ENCODE data around the gene CCDC57.

CCDC57 gene

GRCh38 chr17:82128287-82128686, 84.4 kb downstream of the CCDC57 start:
- no peaks in the 10 kb centered on the region for H3K36me3 ChIP-seq (ENCODE audit: insufficient read depth)
- no peak overlapping the region for H3K4me2 ChIP-seq
- H3K9ac ChIP-seq = no peak overlapping the region
- no peaks in the 10 kb centered on the region for H4K20me1 ChIP-seq (ENCODE audit: insufficient read depth)
- H2AFZ ChIP-seq (ENCODE audit: low read depth) = no peak overlapping the region
- H3K27ac ChIP-seq = no peak overlapping the region
- no peak overlapping the region for H3K4me3 ChIP-seq (IDR thresholded peaks at IDR 0.05; ENCODE audit: insufficient read depth, low read depth, low read length)
- no peaks in the 10 kb centered on the region for H3K27me3 ChIP-seq (ENCODE audit: insufficient read depth, low read depth)
- TF ChIP-seq CTCF (conservative IDR thresholded peaks at IDR 0.05; ENCODE audit: low read depth, low read length) = no peak
- H3K4me1 ChIP-seq (ENCODE audit: low read depth, poor library complexity, severe bottlenecking) = peaks cover 3% of the 10 kb centered on the region
- H3K79me2 ChIP-seq (ENCODE audit: insufficient read depth, low read depth) = no peaks in the 10 kb centered on the region

DNA sequence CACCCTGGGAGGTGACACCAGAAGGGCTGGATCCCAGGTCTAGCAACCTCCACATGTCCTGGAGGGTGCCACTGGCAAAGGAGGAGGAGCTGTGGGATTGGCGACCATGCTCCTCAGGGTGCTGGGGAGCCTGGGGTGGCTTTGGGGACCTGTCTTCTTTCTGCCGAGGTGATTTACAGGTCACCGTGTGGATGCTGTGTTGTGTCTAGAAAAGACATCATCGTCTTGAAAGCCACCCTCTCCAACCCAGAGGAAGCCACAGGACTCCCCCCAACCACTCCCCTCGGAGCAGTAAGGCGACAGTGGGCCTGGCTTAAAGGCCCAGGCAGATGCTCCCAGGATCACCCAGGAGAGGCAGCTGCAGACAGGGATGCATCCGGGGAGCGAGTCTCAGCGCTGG, 84.9 kb downstream of the CCDC57 start:
- Histone ChIP-seq H4K20me1 (ENCODE audit: insufficient read depth) (no peaks in the 10 kb centered on the region), H3K9ac (no peak overlapping the region), H3K4me2 (no peak overlapping the region), H2AFZ (ENCODE audit: low read depth) (no peak overlapping the region), H3K27ac (no peak overlapping the region), H3K27me3 (ENCODE audit: insufficient read depth, low read depth) (no peaks in the 10 kb centered on the region), H3K4me3 (IDR thresholded peaks at IDR 0.05; ENCODE audit: insufficient read depth, low read depth, low read length) (no peak overlapping the region), H3K79me2 (ENCODE audit: insufficient read depth, low read depth) (no peaks in the 10 kb centered on the region), H3K4me1 (ENCODE audit: low read depth, poor library complexity, severe bottlenecking) (peaks cover 9% of the 10 kb centered on the region), H3K36me3 (ENCODE audit: insufficient read depth) (no peaks in the 10 kb centered on the region)
- TF ChIP-seq CTCF (conservative IDR thresholded peaks at IDR 0.05; ENCODE audit: low read depth, low read length) = no peak

DNA sequence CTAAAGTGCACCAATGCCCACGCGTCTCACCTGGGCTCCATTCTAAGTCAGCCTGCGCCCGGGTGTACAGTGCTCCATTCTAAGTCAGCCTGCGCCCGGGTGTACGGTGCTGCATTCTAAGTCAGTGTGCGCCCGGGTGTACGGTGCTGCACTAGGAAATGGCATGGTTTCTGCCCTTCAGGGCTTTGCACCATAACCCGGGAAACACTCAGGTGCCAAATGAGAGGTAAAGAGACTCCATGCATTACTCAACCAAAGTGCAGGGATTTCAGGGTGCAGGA, 85.4 kb downstream of the CCDC57 start:
- no peak for TF ChIP-seq CTCF (conservative IDR thresholded peaks at IDR 0.05; ENCODE audit: low read depth, low read length)
- peaks cover 14% of the 10 kb centered on the region for H3K4me1 ChIP-seq (ENCODE audit: low read depth, poor library complexity, severe bottlenecking)

GRCh38 chr17:82126556-82127314, 85.9 kb downstream of the CCDC57 start:
- Histone ChIP-seq H3K79me2 (ENCODE audit: insufficient read depth, low read depth) (no peaks in the 10 kb centered on the region), H3K4me2 (no peak overlapping the region), H3K4me1 (ENCODE audit: low read depth, poor library complexity, severe bottlenecking) (peaks cover 19% of the 10 kb centered on the region), H3K4me3 (IDR thresholded peaks at IDR 0.05; ENCODE audit: insufficient read depth, low read depth, low read length) (no peak overlapping the region), H3K27me3 (ENCODE audit: insufficient read depth, low read depth) (no peaks in the 10 kb centered on the region), H3K36me3 (ENCODE audit: insufficient read depth) (no peaks in the 10 kb centered on the region), H2AFZ (ENCODE audit: low read depth) (no peak overlapping the region), H4K20me1 (ENCODE audit: insufficient read depth) (no peaks in the 10 kb centered on the region), H3K27ac (no peak overlapping the region), H3K9ac (no peak overlapping the region)
- TF ChIP-seq CTCF (conservative IDR thresholded peaks at IDR 0.05; ENCODE audit: low read depth, low read length) = no peak

More for the DNA sequence above, 85.4 kb downstream of the CCDC57 start:
- Histone ChIP-seq H3K27ac (no peak overlapping the region), H3K4me3 (IDR thresholded peaks at IDR 0.05; ENCODE audit: insufficient read depth, low read depth, low read length) (no peak overlapping the region), H3K9ac (no peak overlapping the region), H2AFZ (ENCODE audit: low read depth) (no peak overlapping the region), H3K4me2 (no peak overlapping the region), H3K27me3 (ENCODE audit: insufficient read depth, low read depth) (no peaks in the 10 kb centered on the region), H3K36me3 (ENCODE audit: insufficient read depth) (no peaks in the 10 kb centered on the region), H4K20me1 (ENCODE audit: insufficient read depth) (no peaks in the 10 kb centered on the region), H3K79me2 (ENCODE audit: insufficient read depth, low read depth) (no peaks in the 10 kb centered on the region)
